ENCODE data around the gene CDK6. TPM values are rescaled to one million over a fixed set of nuclear protein-coding genes. Genes with fewer than 3 reads are reported as not detected.

Gene CDK6
- total and polyA plus RNA-seq, 9 of the 15 experiments (the other 6 are each of a cell fraction or from before 2014, with no cell fraction given), result 7.6 to 109 (median 44.4) TPM

DNA sequence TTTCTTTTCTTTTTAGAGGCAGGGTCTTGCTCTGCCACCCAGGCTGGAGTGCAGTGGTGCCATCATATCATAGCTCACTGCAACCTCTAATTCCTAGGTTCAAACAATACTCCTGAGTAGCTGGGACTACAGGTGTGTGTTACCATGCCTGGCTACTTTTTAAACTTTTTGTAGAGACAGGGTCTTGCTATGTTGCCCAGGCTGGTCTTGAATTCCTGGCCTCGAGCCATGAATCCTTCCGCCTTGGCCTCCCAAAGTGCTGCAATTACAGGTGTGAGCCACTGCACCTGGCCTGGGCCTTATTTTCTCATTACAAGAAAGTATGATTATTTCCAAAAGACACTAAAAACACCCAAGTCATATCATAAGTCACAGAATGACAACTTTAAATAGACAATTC lies 106.6 kb downstream of the CDK6 start (continued):
- TF ChIP-seq VEZF1 (CRISPR knock-in tag; IDR thresholded peaks at IDR 0.05) (no peak), NONO (IDR thresholded peaks at IDR 0.05; ENCODE audit: low read depth in 2 of 2, low read length in 1 of 2) (no peak), RFX5 (IDR thresholded peaks at IDR 0.05; ENCODE audit: low read depth, low read length) (no peak), GABPA (tag; conservative IDR thresholded peaks at IDR 0.05; ENCODE audit: low read depth) (0 out of 2 replicates have a peak, but pooled peaks have one; percentile 3), NFYB (IDR thresholded peaks at IDR 0.05; ENCODE audit: extremely low read depth, insufficient read length) (no peak)
- TF ChIP-seq, protein P1, sequence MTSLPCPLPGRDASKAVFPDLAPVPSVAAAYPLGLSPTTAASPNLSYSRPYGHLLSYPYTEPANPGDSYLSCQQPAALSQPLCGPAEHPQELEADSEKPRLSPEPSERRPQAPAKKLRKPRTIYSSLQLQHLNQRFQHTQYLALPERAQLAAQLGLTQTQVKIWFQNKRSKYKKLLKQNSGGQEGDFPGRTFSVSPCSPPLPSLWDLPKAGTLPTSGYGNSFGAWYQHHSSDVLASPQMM (CRISPR knock-in tag; IDR thresholded peaks at IDR 0.05), result no peak
- TF ChIP-seq, protein P2, sequence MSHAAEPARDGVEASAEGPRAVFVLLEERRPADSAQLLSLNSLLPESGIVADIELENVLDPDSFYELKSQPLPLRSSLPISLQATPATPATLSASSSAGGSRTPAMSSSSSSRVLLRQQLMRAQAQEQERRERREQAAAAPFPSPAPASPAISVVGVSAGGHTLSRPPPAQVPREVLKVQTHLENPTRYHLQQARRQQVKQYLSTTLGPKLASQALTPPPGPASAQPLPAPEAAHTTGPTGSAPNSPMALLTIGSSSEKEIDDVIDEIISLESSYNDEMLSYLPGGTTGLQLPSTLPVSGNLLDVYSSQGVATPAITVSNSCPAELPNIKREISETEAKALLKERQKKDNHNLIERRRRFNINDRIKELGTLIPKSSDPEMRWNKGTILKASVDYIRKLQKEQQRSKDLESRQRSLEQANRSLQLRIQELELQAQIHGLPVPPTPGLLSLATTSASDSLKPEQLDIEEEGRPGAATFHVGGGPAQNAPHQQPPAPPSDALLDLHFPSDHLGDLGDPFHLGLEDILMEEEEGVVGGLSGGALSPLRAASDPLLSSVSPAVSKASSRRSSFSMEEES (CRISPR knock-in tag; IDR thresholded peaks at IDR 0.05), result no peak

Data from K562 (cell line).